Activated CD4-positive, alpha-beta T cell treated with anti-CD3 and anti-CD28 coated beads for 4 hours (primary cell): ENCODE results near the gene LONRF3.

Source experiments
- DNase-seq, 2 donors: peaks; one replicate each; pipeline ENCODE4 v3.0.0-alpha.2; 2020

Gene LONRF3

DNA sequence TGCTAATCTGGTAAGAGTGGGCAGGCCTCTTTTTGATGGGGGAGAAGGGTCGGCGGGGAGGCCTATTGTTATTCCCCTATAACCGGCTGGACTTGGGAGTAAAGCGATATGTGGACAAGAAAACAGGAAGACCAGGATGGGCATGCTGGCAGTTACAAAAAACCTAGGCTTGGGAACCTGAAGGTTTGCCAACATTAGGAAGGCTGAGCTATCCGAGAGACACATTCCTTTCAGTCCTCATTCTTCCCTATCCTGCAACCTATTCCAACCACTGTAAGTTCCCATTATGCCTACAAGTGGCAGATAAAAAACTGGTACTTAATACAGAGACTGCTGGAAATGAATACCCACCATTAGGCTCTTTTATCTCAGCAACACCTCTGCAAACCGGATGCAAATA lies 66.0 kb downstream of the LONRF3 start:
- DNase-seq, result no peak

DNA sequence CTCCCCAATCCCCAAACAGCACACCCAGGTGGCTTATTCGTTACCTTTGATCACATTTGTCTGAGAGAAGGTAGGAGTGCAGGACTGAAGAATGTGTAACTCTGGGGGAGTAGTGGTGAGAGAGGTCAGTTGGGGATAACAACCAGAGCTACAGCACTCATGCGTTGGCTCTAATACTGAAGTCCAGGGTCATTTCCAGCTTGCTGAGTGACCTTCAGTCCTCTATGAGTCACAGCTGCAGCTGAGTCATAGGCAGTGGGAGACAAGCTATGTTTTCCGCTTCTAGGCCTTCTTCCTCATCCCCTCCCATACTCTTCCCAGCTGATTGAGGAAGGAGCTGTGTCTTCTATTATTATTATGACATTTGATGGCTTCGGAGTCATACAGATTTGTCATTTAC lies 66.8 kb downstream of the LONRF3 start:
- DNase-seq, result no peak

- no peak for DNase-seq
Observed at GRCh38 chrX:119042040-119042439, 67.6 kb downstream of the LONRF3 start.

DNA sequence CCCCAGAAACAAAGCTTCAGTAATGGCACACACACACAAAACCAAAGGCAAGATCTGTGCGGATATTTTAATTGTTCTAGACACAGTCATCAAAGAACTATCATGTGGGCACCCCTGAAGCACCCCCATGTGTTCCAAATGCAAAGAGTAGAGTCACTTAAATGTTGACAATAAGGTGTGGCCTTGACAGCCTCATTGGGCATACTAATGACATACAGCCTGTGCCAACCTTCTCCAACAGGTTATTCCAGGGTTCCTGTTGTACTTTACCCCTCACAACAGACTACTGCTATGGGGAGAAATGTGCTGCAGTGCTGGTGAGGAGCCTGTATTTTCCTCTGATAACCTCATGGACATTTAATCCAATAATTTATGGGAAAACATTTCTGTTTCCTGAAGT lies 68.6 kb downstream of the LONRF3 start:
- no peak for DNase-seq

- DNase-seq, result no peak
Observed at GRCh38 chrX:119045884-119046283, 71.5 kb downstream of the LONRF3 start.

DNA sequence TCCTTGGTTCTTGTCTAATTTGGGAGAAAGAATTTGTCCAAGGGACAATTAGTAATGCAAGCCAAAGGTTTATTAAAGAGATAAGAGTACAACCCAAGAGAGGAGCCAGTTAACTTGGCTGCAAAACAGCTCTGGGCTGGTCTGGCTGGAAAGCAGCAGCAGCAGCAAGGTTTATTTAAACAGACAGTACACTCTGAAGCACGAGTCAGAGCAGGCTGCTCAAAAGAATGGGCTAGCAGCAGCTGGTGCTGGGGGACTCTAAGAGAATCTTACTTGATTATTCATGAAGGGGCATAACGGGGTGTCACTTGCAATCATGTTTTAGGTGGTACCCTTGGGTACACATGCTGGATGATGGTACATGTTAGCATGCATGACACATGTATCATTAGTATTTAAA lies 81.3 kb downstream of the LONRF3 start:
- DNase-seq, result no peak

DNA sequence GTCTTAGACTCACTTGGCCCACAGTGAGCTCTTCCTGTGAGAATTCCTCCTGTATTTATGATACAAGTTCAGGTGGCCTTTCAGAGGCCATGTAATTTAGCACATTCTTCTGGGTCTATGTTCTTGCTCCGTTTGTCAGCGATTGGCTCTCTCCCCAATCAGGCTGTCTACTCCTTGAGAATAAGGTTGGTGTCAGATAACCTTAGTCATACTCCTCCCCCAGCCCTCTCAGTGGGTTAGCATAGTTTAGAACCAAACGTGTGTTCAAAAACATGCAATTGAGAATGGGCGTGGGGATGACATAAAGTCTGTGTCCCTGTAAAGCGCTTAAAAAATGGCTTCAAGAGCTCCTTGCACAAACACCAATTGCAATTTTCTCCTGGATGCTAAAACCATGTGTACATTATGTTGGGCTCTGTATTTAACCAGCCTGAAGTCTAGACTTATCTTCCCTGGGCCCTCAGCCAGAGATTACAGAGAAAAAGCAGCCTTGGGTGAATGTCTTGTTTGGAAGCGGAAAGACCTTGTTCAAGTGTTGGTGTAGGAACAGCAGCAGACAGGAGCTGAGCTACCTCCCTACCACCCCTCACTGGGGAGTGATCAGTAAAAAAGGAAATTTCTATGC lies 88.4 kb downstream of the LONRF3 start:
- DNase-seq, result no peak

GRCh38 chrX:119063428-119063827 lies 89.0 kb downstream of the LONRF3 start:
- no peak for DNase-seq

DNA sequence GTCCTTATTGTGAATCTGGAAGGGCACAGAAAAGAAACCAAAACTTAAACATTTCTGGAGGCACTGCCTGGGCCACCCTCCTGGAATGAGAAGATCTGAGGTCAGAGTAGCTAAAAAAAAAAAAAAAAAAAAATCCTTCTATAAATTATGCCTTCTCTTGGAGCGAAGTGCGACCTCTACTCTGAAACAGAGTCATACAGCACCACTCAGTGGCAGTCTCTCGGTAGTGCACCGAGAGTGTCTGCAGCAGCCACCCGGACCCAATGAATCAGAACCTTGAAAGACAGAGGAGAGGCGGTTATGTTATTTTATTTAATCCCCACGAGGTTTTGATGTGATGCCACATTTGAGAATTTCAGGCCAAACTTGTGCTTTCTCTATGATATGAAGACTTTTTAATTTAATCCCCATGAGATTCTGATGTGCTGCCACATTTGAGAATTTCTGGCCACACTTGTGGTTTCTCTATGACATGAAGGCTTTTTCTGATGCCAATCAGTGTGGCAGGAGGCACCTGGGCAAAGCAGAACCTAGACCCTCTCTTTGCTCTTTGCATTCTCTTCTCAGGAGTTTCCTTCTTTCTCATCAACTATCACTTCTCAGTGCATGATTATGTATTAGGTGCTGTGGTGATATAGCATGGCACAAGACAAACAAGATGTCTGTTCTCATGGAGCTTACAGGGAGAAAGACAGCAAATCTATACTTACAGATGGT lies 92.8 kb downstream of the LONRF3 start:
- peak; percentile 12 to 25 for DNase-seq
